ENCODE measurements around the gene TMEM72.

GRCh38 chr10:44873160-44873559 is 38.0 kb upstream of the TMEM72 start:
- TF ChIP-seq CTCF (IDR thresholded peaks at IDR 0.05) (no peak), RAD21 (conservative IDR thresholded peaks at IDR 0.05 in 1 of 2, IDR thresholded peaks at IDR 0.05 in 1 of 2) (no peak), HEYL (CRISPR knock-in tag; IDR thresholded peaks at IDR 0.05) (no peak), MAFK (IDR thresholded peaks at IDR 0.05; ENCODE audit: partially characterized antibody) (no peak), EP300 (IDR thresholded peaks at IDR 0.05) (no peak), POLR2A (IDR thresholded peaks at IDR 0.05; ENCODE audit: low read length) (no peak)
